ENCODE results near the gene GPRC5C.

- TF ChIP-seq CTCF (IDR thresholded peaks at IDR 0.05; ENCODE audit: poor library complexity, severe bottlenecking) (no peak), POLR2AphosphoS5 (IDR thresholded peaks at IDR 0.05) (no peak), EP300 (conservative IDR thresholded peaks at IDR 0.05; ENCODE audit: poor library complexity, severe bottlenecking) (no peak), REST (IDR thresholded peaks at IDR 0.05; ENCODE audit: borderline replicate concordance) (no peak), TAF1 (IDR thresholded peaks at IDR 0.05; ENCODE audit: low read depth) (no peak)
These were observed 44.3 kb upstream of the GPRC5C start for GRCh38 chr17:74387365-74388218.

Data from neural cell (in vitro differentiated cells).